ENCODE data around the gene CHRNA5. TPM values are rescaled to one million over a fixed set of nuclear protein-coding genes. Genes with fewer than 3 reads are reported as not detected.

CHRNA5 gene
- polyA plus RNA-seq, 3 donors: 0.19 TPM; not detected in 2

- H2AFZ ChIP-seq (ENCODE audit: insufficient read depth, low read depth, low read length, poor library complexity, severe bottlenecking): no peak overlapping the region
- no peaks in the 10 kb centered on the region for H3K36me3 Mint-ChIP-seq
- TF ChIP-seq CTCF (IDR thresholded peaks at IDR 0.05): no peak
- H3K4me2 ChIP-seq (replicated peaks; ENCODE audit: extremely low read depth, low read length, poor library complexity, severe bottlenecking): no peak overlapping the region
- intact Hi-C loops (cut with micrococcal nuclease): no loop called here
- no peak for DNase-seq
- no peaks in the 10 kb centered on the region for H3K4me1 ChIP-seq (ENCODE audit: control insufficient read depth in 1 of 2, insufficient read depth in 2 of 2, low read length in 2 of 2)
- no peak overlapping the region for H3K4me3 ChIP-seq (replicated peaks in 1 of 3; ENCODE audit: low read depth in 2 of 3, low read length in 3 of 3)
- no peaks in the 10 kb centered on the region for H3K36me3 ChIP-seq (replicated peaks in 1 of 2; ENCODE audit: control insufficient read depth in 1 of 2, insufficient read depth in 2 of 2, low read length in 2 of 2)
- no peaks in the 10 kb centered on the region for H3K27me3 ChIP-seq (ENCODE audit: control insufficient read depth in 2 of 2, insufficient read depth in 2 of 2, low read length in 2 of 2)
- no peak overlapping the region for H3K4me3 Mint-ChIP-seq
- H3K4me1 Mint-ChIP-seq: no peaks in the 10 kb centered on the region
- no peak overlapping the region for H3K27ac Mint-ChIP-seq
- no peak overlapping the region for H3K9ac ChIP-seq (ENCODE audit: insufficient read depth, low read length, poor library complexity, severe bottlenecking)
- no peak overlapping the region for H3K27ac ChIP-seq (ENCODE audit: low read depth in 1 of 2, low read length in 2 of 2)
- H3K9me3 Mint-ChIP-seq: peaks cover 0 to 2% (median 0%) of the 10 kb centered on the region in 7 donors
- no peaks in the 10 kb centered on the region for H3K79me2 ChIP-seq (ENCODE audit: insufficient read depth, low read length)
- H4K20me1 ChIP-seq (ENCODE audit: insufficient read depth, low read length): no peaks in the 10 kb centered on the region
- no peaks in the 10 kb centered on the region for H3K9me3 ChIP-seq (replicated peaks in 1 of 2; ENCODE audit: control insufficient read depth in 1 of 2, insufficient read depth in 1 of 2, low read length in 2 of 2)
- 100% methylated on average over 1 of the region's 1 CpG for WGBS (ENCODE audit: insufficient coverage)
- peaks cover 1 to 3% (median 2%) of the 10 kb centered on the region in 3 donors for H3K27me3 Mint-ChIP-seq (ENCODE audit: low read depth in 3 of 3)
Observed at GRCh38 chr15:78574944-78575343, 9.6 kb downstream of the CHRNA5 start.

GRCh38 chr15:78597583-78597982, 32.3 kb downstream of the CHRNA5 start:
- H3K9me3 ChIP-seq (replicated peaks in 1 of 2; ENCODE audit: control insufficient read depth in 1 of 2, insufficient read depth in 1 of 2, low read length in 2 of 2): no peaks in the 10 kb centered on the region
- H2AFZ ChIP-seq (ENCODE audit: insufficient read depth, low read depth, low read length, poor library complexity, severe bottlenecking): no peak overlapping the region
- H3K4me1 Mint-ChIP-seq: no peaks in the 10 kb centered on the region
- no peaks in the 10 kb centered on the region for H3K27me3 ChIP-seq (ENCODE audit: control insufficient read depth in 2 of 2, insufficient read depth in 2 of 2, low read length in 2 of 2)
- H3K4me2 ChIP-seq (replicated peaks; ENCODE audit: extremely low read depth, low read length, poor library complexity, severe bottlenecking): no peak overlapping the region
- H3K36me3 Mint-ChIP-seq: no peaks in the 10 kb centered on the region
- H3K36me3 ChIP-seq (replicated peaks in 1 of 2; ENCODE audit: control insufficient read depth in 1 of 2, insufficient read depth in 2 of 2, low read length in 2 of 2): no peaks in the 10 kb centered on the region
- no CpG with 5 or more reads among the region's 1 CpG for WGBS (ENCODE audit: insufficient coverage)
- no peak overlapping the region for H3K4me3 ChIP-seq (replicated peaks in 1 of 3; ENCODE audit: low read depth in 2 of 3, low read length in 3 of 3)
- intact Hi-C loops (cut with micrococcal nuclease): no loop called here
- no peaks in the 10 kb centered on the region for H4K20me1 ChIP-seq (ENCODE audit: insufficient read depth, low read length)
- no peaks in the 10 kb centered on the region for H3K4me1 ChIP-seq (ENCODE audit: control insufficient read depth in 1 of 2, insufficient read depth in 2 of 2, low read length in 2 of 2)
- H3K9me3 Mint-ChIP-seq: peaks cover 0 to 1% (median 0%) of the 10 kb centered on the region in 7 donors
- no peak for DNase-seq
- no peaks in the 10 kb centered on the region for H3K79me2 ChIP-seq (ENCODE audit: insufficient read depth, low read length)
- no peak overlapping the region for H3K9ac ChIP-seq (ENCODE audit: insufficient read depth, low read length, poor library complexity, severe bottlenecking)
- H3K27me3 Mint-ChIP-seq (ENCODE audit: low read depth in 3 of 3): peaks cover 0 to 2% (median 0%) of the 10 kb centered on the region in 3 donors
- no peak overlapping the region for H3K27ac ChIP-seq (ENCODE audit: low read depth in 1 of 2, low read length in 2 of 2)
- TF ChIP-seq CTCF (IDR thresholded peaks at IDR 0.05): no peak
- H3K27ac Mint-ChIP-seq: peak overlapping the region in 1 of 7 donors; percentile 4
- H3K4me3 Mint-ChIP-seq: no peak overlapping the region

Data from CD14-positive monocyte (primary cell).